ENCODE data around the gene SMIM38.
"Not testable (repeated sequence)": the region's sequence is repeated elsewhere in the genome, so short reads cannot be mapped to it uniquely, and the experiment has no call there.

Gene SMIM38

DNA sequence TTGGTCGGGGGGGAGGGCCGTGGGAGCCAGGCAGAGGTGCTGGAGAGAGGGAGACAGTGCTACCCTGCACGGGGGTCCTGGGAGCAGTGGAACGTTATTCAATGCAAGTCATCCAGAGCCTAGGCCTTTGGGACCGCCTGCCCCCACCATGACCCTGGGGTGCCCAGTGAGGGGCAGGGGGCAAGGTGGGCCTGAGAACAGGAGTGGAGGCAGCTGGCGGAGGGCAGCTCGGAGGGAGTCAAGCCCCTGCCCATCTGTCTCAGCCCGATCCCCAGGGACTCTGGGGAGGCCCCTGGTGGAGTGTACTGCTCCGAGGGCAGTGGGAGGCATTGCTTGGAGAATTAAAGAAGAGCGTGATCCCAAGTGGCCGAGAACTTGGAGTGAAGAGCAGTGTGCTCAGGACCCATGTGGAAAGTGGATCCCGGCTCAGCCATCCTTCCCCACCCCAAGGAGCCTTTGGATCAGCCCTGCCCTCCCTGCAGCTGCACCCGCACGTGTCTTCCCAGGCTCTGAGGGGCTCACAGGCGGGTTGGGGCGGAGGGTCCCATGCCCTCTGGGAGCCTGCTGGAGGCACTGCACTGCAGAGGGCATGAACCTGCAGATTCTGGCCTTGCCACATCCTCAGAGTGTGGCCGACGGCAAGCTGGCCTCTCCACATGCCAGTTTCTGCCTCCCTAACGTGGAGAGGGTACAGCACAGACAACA, 34.0 kb upstream of the SMIM38 start:
- DNase-seq (ENCODE audit: low spot score): no peak

DNA sequence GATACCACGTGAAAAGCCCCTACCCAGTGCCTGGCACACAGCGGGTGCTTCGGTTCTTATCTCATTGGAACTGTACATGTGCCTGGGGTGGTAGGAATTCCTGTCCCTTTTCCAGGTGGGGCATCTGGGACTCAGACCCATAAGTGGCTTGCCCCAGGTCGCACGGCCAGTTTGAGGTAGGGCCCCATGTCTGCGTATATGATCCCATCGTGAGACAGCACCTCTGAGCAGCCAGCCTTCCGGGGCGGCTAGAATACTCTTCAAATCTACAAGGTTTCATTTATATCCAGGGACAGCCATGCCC, 33.5 kb upstream of the SMIM38 start:
- no peak for DNase-seq (ENCODE audit: low spot score)

GRCh38 chr11:69122630-69123431, 32.9 kb upstream of the SMIM38 start:
- DNase-seq (ENCODE audit: low spot score): peak; percentile 62

DNA sequence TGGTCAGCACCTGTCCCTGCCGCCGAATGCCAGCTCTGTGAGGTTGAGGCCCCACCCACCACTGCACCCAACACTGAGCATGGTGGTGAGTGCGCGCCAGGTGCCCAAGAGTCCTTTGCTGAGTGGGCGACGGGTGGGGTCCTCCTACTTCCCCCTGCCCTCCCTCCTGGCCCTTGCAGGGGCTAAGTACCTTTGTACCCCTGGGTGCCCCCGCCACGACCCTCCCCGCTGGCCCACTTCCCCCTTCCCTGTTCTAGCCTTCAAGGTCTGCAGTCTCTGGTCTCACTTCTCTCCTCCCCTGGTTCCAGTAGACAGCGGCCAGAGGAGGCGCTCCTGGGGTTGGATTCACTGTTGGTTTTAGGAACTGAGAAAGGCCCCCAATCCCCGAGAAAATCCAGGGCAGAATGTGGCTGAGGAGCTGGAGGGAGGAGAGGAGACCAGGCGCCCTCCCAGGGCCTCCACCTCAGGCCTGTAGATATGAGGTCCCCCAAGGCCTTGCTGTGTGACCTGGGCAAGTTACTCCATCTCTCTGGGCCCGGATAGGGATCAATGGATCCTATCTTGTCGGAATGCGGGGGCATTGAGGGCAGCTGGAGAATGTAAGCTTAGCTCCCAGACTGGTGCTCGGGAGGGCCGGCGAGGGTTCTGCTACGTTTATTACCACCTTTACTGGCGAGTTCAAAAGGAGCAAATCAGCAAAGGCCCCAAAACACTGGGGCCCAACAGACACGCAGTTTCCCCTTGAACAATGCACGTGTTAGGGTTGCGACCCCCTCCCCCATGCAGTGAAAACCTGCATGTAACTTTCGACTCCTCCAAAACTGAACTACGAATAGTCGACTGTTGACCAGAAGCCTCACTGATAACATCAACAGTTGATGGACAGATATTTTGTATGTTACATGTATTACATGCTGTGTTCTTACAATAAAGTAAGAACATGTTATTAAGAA, 31.9 kb upstream of the SMIM38 start:
- DNase-seq (ENCODE audit: low spot score): no peak

DNA sequence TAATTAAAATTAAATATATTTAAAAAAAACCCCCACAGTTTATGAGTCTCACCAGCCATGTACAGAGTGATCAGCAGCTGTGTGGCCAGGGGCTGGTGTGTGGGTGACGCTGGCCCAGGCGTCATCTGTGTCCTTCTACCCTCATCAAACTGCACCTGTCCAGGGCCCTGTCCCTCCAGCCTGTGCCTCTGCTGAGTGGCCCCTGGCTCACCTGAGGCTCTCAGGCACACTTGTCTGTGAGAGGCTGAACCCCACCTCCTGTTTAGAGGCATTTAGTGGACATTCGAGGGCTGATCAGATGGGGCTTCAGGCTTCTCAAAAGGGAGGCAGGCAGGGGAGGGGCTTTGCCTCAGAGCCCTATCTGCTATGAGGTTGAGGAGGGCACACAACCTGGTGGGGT, 29.9 kb upstream of the SMIM38 start:
- DNase-seq (ENCODE audit: low spot score): no peak

GRCh38 chr11:69126286-69126685, 29.4 kb upstream of the SMIM38 start:
- no peak for DNase-seq (ENCODE audit: low spot score)

DNA sequence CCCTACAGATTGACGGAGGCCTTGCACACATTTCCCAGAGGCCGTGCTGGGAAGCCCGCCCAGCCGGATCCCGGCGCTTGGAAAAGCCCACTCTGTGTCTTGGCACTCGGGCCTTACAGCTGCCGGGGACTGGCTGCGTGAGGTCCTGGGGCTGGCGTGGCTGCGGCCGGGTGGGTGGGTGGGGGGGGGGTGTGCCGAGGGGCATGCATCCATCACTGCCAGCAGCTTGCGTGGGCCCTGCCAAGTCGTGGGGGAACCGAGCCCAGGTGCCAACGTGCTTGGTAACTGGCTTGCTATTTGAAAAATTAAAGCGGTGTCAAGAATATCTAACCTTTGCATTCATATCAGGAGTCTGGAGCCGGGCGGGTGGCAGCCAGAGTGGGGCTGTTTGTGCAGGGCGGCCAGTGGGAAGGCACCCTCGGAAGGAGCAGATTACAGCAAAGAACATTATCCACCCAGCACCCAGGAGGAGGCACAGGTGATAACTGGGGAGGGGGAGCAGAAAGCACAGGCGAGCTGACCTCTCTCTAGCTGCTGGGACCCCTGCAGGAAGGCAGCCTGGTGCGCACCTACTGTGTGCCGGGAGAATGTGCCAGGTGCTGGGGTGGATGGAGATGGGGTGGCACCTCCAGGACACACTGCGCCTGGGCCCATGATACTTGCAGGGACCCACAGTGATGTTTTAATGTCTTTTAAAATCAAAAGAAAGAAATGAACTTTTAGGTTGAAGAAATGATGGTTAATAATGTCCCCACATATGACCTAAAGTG, 28.5 kb upstream of the SMIM38 start:
- no peak for DNase-seq (ENCODE audit: low spot score)

GRCh38 chr11:69127884-69128283, 27.9 kb upstream of the SMIM38 start:
- no peak for DNase-seq (ENCODE audit: low spot score)

GRCh38 chr11:69129053-69129452, 26.7 kb upstream of the SMIM38 start:
- DNase-seq (ENCODE audit: low spot score): no peak

GRCh38 chr11:69129647-69130046, 26.1 kb upstream of the SMIM38 start:
- no peak for DNase-seq (ENCODE audit: low spot score)

GRCh38 chr11:69130654-69131053, 25.1 kb upstream of the SMIM38 start:
- no peak for DNase-seq (ENCODE audit: low spot score)

DNA sequence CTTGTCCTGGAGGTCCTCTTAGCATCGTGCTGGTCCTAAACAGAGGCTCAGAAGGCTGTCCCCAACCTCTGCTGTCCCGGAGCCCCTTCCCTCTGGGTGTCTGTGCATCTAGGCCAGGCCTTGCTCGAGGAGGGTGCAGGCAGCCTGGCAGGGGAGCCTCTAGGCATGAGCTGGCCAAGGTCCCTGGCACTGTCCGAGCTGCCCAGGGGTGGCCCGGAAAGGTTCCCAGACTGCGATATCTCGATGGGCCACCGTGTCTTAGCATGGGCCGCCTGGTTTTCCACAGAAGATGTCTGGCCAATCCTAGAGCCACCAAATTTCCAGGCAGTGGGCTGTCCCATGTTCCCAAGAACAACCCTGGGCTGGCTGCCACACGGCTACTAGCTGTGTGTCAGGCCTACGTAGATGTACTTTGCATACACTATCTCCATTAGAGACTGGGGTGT, 24.6 kb upstream of the SMIM38 start:
- DNase-seq (ENCODE audit: low spot score): no peak

GRCh38 chr11:69131644-69132300, 24.0 kb upstream of the SMIM38 start:
- DNase-seq (ENCODE audit: low spot score): peak; percentile 85

DNA sequence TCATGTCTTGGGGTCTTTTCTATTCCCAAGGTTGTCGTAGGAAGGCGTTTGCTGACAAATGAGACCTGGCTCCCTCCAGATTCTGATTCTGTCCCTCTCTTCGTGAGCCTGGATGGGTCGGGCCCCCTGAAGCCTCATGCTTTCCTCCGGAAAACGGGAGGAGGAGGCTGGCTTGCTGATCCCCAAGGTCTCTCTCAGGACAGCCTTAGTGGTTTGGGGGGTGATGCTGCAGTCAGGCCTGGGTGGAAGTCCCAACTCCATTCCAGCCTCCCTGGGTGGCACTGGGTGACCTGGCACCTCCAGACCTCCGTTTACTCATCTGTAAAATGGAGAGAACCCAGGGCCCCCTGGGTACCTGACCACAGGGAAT, 23.4 kb upstream of the SMIM38 start:
- no peak for DNase-seq (ENCODE audit: low spot score)

DNA sequence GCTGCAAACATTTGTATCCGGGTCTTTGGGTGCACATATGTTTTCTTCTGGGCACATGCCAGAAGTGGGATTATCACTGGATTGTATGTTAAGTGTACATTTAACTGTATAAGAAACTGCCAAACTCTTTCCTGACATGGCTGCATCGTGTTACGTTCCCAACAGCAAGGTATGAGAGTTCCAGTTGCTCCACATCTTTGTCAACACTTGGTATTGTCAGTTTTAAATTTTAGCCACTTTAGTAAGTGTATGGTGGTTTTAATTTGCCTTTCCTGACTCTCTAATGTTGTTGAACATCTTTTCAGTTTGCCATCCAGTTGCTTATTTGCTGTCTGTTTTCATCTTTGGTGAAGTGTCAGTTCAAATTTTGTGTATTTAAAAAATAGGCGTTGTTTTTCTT, 22.5 kb upstream of the SMIM38 start:
- no peak for DNase-seq (ENCODE audit: low spot score)

- DNase-seq (ENCODE audit: low spot score): not testable (repeated sequence)
Observed at GRCh38 chr11:69134182-69134581, 21.6 kb upstream of the SMIM38 start.

GRCh38 chr11:69134957-69135356, 20.8 kb upstream of the SMIM38 start:
- DNase-seq (ENCODE audit: low spot score): no peak

- no peak for DNase-seq (ENCODE audit: low spot score)
Observed at GRCh38 chr11:69135420-69136363, 20.0 kb upstream of the SMIM38 start.

- no peak for DNase-seq (ENCODE audit: low spot score)
Observed at GRCh38 chr11:69136471-69136870, 19.3 kb upstream of the SMIM38 start.
